Thyroid gland (tissue), 4 donors: ENCODE results near the gene MATN1. TPM values are rescaled to one million over a fixed set of nuclear protein-coding genes. Genes with fewer than 3 reads are reported as not detected.
A peak's percentile ranks its signal among the peaks of the same experiment; 100 is the strongest.

Experiments
- DNase-seq, 2 donors: peaks; one replicate each; pipeline ENCODE4 v3.0.0-alpha.2; 2019
- H3K27ac ChIP-seq, 3 donors: fragments of 200-600 bp; sonication (generic); 1 replicate in 2 of 3; 2 replicates in 1 of 3; pipeline ENCODE4 v1.5.1; 2016 to 2019; ENCODE audit warnings: mild to moderate bottlenecking in 1 of 3, moderate library complexity in 1 of 3
- H3K27me3 ChIP-seq: fragments of 200-600 bp; sonication (generic); one replicate; pipeline ENCODE4 v1.5.1; 2019
- H3K36me3 ChIP-seq, 2 donors: fragments of 200-600 bp; sonication (generic); one replicate each; pipeline ENCODE4 v1.5.1; 2016 to 2019
- H3K4me1 ChIP-seq, 2 donors: fragments of 200-600 bp; sonication (generic); one replicate each; pipeline ENCODE4 v1.5.1; 2017 to 2019
- H3K4me3 ChIP-seq, 3 donors: fragments of 200-600 bp; sonication (generic); replicated peaks in 1 of 3; 1 replicate in 2 of 3; 2 replicates in 1 of 3; pipeline ENCODE4 v1.5.1; 2016; ENCODE audit warnings: mild to moderate bottlenecking in 1 of 3
- H3K9me3 ChIP-seq: fragments of 200-600 bp; sonication (generic); one replicate; pipeline ENCODE4 v1.5.1; 2017
- POLR2A ChIP-seq, 2 donors: fragments of 450-650 bp; IDR thresholded peaks; one replicate each; pipeline ENCODE4 v1.6.1; 2017; ENCODE audit warnings: antibody characterized with exemption in 2 of 2, mild to moderate bottlenecking in 2 of 2, moderate library complexity in 1 of 2
- WGBS, 2 donors: methylation state at CpG; one replicate each; pipeline ENCODE4 v1.1.5; 2017; 5-methylcytosine and 5-hydroxymethylcytosine counted together
- intact Hi-C: fragments of 100-400 bp; cut with DNase I; formaldehyde crosslinking; loops from one replicate; pipeline ENCODE4 v1.15.1; 2023
- total RNA-seq, 4 donors: library from RNA; depleted of rRNA; stranded (reverse); fragments of >200 nt; gene quantifications; one replicate each; pipeline ENCODE4 v1.2.3, GENCODE V29; 2016
- TF ChIP-seq, protein P1 (sequence below), 6 experiments: fragments of 200-600 bp in 3 of 6; fragments of 450-650 bp in 3 of 6; sonication (generic) in 3 of 6; IDR thresholded peaks; one replicate each; pipeline ENCODE4 v1.5.1; 2016 to 2019; ENCODE audit warnings: antibody characterized with exemption in 6 of 6, mild to moderate bottlenecking in 2 of 6, inconsistent platforms in 1 of 6, moderate library complexity in 1 of 6

MATN1 gene
- total RNA-seq, 4 donors from 2014 or later = 0.45 to 3.0 TPM; not detected in 2

DNA sequence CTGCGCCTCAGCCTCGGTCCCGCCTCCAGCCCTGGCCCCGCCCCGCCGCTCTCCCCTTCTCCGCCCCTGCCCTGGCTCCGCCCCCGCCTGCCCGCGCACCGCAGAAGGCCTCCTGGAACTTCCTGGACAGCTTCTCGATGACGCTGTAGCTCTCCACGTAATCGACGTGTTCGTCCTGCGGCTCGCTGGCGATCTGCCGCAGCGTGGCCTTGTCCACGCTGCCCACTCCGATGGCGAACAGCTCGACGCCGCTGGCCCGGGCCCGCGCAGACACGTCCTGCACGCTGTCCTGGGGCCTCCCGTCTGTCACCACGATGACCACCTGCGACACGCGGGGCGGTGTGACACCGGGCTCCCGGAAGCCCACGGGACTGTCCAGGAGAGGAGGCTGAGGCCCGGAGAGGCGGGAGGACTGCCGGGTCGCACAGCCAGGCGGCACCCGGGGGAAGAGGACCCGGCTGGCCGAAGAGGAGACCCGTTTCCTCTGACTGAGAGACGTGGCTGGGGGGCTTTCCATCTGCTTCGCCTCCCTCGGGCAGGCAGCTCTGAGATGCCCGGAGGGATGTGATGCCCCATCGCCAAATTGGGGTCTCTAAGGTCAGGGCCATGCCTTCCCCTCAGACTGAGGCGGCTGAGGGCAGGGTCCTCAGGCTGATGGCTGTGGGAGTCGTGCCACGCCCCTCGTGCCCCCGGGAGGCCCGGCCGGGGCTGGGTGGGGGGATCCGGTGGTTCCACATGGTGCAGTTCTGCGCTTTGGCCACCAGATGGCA is 4.6 kb downstream of the MATN1 start:
- TF ChIP-seq, protein P1, sequence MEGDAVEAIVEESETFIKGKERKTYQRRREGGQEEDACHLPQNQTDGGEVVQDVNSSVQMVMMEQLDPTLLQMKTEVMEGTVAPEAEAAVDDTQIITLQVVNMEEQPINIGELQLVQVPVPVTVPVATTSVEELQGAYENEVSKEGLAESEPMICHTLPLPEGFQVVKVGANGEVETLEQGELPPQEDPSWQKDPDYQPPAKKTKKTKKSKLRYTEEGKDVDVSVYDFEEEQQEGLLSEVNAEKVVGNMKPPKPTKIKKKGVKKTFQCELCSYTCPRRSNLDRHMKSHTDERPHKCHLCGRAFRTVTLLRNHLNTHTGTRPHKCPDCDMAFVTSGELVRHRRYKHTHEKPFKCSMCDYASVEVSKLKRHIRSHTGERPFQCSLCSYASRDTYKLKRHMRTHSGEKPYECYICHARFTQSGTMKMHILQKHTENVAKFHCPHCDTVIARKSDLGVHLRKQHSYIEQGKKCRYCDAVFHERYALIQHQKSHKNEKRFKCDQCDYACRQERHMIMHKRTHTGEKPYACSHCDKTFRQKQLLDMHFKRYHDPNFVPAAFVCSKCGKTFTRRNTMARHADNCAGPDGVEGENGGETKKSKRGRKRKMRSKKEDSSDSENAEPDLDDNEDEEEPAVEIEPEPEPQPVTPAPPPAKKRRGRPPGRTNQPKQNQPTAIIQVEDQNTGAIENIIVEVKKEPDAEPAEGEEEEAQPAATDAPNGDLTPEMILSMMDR (IDR thresholded peaks at IDR 0.05) = peak; percentile 95 to 99 (median 98)
- TF ChIP-seq POLR2A (IDR thresholded peaks at IDR 0.05) = peak in 1 of 2 donors; percentile 96
- peak overlapping the region in 1 of 3 donors; percentile 52 for H3K4me3 ChIP-seq
- H3K4me1 ChIP-seq = peaks cover 12 to 23% of the 10 kb centered on the region in 2 donors
- peak overlapping the region; percentile 96 to 99 (median 98) for H3K27ac ChIP-seq
- WGBS, 2 donors = 1 to 3% methylated on average over 8 to 15 of the region's 66 CpGs
- peak; percentile 70 to 73 for DNase-seq
- intact Hi-C loops = no loop called here
- H3K36me3 ChIP-seq = no peaks in the 10 kb centered on the region
- no peaks in the 10 kb centered on the region for H3K27me3 ChIP-seq
- H3K9me3 ChIP-seq = no peaks in the 10 kb centered on the region

DNA sequence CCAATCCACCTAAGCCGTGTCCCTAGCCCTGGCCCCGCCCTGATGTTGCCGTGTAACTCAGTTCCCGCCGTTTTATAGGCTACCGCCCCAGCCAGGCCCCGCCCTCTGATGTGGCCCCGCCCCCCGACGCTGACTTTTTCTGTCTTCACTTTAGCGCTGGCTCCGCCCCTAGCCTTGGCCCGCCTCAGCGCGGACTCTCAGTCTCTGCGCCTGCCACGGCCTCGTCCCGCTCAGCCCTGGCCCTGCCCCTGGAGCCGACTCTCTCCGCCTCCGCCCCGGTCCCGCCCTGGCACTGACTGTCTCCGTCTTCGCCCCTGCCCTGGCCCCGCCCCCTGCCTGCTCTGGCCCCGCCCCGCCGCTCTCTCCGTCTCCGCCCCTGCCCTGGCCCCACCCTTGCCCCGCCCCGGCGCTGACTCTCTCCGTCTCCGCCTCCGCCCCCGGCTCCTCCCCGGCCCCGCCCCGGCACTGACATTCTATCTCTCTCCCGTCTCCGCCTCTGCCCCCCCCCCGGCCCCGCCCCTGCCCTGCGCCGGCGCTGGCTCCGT is 5.2 kb downstream of the MATN1 start:
- H3K36me3 ChIP-seq = no peaks in the 10 kb centered on the region
- peaks cover 12 to 23% of the 10 kb centered on the region in 2 donors for H3K4me1 ChIP-seq
- peak overlapping the region in 1 of 3 donors; percentile 13 for H3K4me3 ChIP-seq
- 0 to 2% methylated on average over 19 to 27 of the region's 50 CpGs for WGBS, 2 donors
- TF ChIP-seq, protein P1 (IDR thresholded peaks at IDR 0.05) = no peak
- H3K27ac ChIP-seq = peak overlapping the region; percentile 72 to 86 (median 78)
- DNase-seq = peak; percentile 99 to 100
- H3K9me3 ChIP-seq = no peaks in the 10 kb centered on the region
- intact Hi-C loops = no loop called here
- no peaks in the 10 kb centered on the region for H3K27me3 ChIP-seq

DNA sequence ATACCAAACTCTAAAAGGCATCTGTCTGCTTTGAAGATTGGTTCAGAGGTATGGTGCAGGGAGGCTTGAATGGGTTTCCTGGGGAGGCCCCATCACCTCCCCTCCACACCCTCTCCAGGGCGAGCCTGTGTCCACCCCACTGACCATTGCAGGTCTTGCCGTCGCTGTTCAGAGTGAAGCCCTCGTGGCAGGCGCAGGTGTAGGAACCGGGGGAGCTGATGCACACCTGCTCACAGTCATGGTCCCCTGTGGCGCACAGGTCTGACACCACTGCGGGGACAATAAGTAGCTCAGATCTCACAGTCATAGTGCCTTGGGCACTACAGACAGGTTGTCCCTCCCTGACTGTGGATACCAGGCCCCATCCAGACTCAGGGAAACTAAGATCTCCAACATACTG is 6.7 kb downstream of the MATN1 start:
- Histone ChIP-seq H3K36me3 (no peaks in the 10 kb centered on the region), H3K27ac (no peak overlapping the region), H3K27me3 (no peaks in the 10 kb centered on the region), H3K4me3 (no peak overlapping the region), H3K9me3 (no peaks in the 10 kb centered on the region), H3K4me1 (peaks cover 8 to 14% of the 10 kb centered on the region in 2 donors)
- DNase-seq = no peak
- 95 to 99% methylated on average over 8 of the region's 8 CpGs for WGBS, 2 donors
- intact Hi-C loops = no loop called here
- TF ChIP-seq, protein P1 (IDR thresholded peaks at IDR 0.05) = no peak
- no peak for TF ChIP-seq POLR2A (IDR thresholded peaks at IDR 0.05)

DNA sequence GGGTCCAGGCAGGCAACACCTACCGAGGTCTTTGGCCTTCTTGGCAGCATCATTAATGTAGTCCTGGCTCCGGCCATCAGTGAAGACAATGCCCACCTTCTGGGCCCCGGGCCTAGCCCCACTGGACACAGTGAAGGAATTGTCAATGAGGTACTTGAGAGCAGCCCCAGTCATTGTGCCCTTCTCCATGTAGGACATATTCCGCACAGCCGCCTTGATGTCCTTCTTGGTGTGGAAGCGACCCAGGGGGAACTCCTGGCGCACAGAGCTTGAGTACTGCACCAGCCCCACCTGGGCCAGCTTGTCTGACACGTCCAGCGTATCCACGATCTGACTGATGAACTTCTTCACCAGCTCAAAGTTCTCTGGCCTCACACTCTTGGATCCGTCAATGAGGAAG is 7.5 kb downstream of the MATN1 start:
- 96 to 98% methylated on average over 9 to 11 of the region's 11 CpGs for WGBS, 2 donors
- no peaks in the 10 kb centered on the region for H3K9me3 ChIP-seq
- peaks cover 6 to 11% of the 10 kb centered on the region in 2 donors for H3K4me1 ChIP-seq
- no peak overlapping the region for H3K27ac ChIP-seq
- no peaks in the 10 kb centered on the region for H3K36me3 ChIP-seq
- TF ChIP-seq, protein P1 (IDR thresholded peaks at IDR 0.05) = no peak
- no peak for TF ChIP-seq POLR2A (IDR thresholded peaks at IDR 0.05)
- H3K27me3 ChIP-seq = no peaks in the 10 kb centered on the region
- DNase-seq = no peak
- intact Hi-C loops = no loop called here
- no peak overlapping the region for H3K4me3 ChIP-seq

DNA sequence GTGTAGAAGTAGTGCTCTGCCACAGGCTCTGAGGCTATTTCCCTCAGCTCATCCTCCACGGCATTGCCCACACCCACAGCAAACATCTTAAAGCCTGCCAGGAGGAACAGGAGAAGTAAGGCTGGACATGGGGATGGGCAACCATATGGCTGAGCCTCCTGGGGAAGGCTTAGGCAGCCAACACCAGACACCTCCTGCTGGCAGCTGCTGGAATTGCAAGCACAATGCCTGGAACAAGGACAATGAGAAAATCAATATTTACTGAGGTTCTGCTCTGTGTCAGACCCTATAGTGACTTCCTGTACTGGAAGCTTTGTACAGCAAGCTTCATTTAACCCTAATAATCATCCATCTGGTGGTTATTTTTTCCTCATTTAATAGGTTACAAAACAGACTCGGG is 8.2 kb downstream of the MATN1 start:
- TF ChIP-seq POLR2A (IDR thresholded peaks at IDR 0.05) = no peak
- TF ChIP-seq, protein P1 (IDR thresholded peaks at IDR 0.05) = peak in 1 of 6 experiments; percentile 9
- intact Hi-C loops = no loop called here

More for the DNA sequence above, 8.2 kb downstream of the MATN1 start:
- H3K36me3 ChIP-seq = no peaks in the 10 kb centered on the region
- H3K4me1 ChIP-seq = peaks cover 6 to 11% of the 10 kb centered on the region in 2 donors
- no peaks in the 10 kb centered on the region for H3K27me3 ChIP-seq
- no peak for DNase-seq
- no peak overlapping the region for H3K4me3 ChIP-seq
- 91 to 98% methylated on average over 2 of the region's 2 CpGs for WGBS, 2 donors
- no peak overlapping the region for H3K27ac ChIP-seq
- H3K9me3 ChIP-seq = no peaks in the 10 kb centered on the region
